SJCRH30 (cell line): Measurements from ENCODE around the gene HHLA2. TPM values are rescaled to one million over a fixed set of nuclear protein-coding genes. Genes with fewer than 3 reads are reported as not detected.

Source experiments
- DNase-seq, 2 experiments: peaks; one replicate each; pipeline ENCODE4 v3.0.0-alpha.2; 2015 to 2020
- H3K27ac ChIP-seq: fragments of 250-450 bp; sonication (Bioruptor Pico); 2 replicates; pipeline ENCODE4 v1.5.1; 2020; ENCODE audit warnings: mild to moderate bottlenecking, moderate library complexity
- H3K27me3 ChIP-seq: fragments of 250-450 bp; sonication (Bioruptor Pico); 2 replicates; pipeline ENCODE4 v1.5.1; 2020; ENCODE audit warnings: mild to moderate bottlenecking, moderate library complexity
- H3K36me3 ChIP-seq: fragments of 250-450 bp; sonication (Bioruptor Pico); 2 replicates; pipeline ENCODE4 v1.5.1; 2020; ENCODE audit warnings: mild to moderate bottlenecking, moderate library complexity
- H3K4me1 ChIP-seq: fragments of 250-450 bp; sonication (Bioruptor Pico); 2 replicates; pipeline ENCODE4 v1.5.1; 2020; ENCODE audit warnings: mild to moderate bottlenecking, moderate library complexity
- H3K4me3 ChIP-seq: fragments of 250-450 bp; sonication (Bioruptor Pico); 2 replicates; pipeline ENCODE4 v1.5.1; 2020; ENCODE audit warnings: mild to moderate bottlenecking, moderate library complexity
- H3K9me3 ChIP-seq: fragments of 250-450 bp; sonication (Bioruptor Pico); replicated peaks from 2 replicates; pipeline ENCODE4 v1.5.1; 2020; ENCODE audit warnings: mild to moderate bottlenecking, moderate library complexity
- total RNA-seq: library from RNA; depleted of rRNA; stranded (reverse); fragments of >200 nt; shearing (Covaris generic); gene quantifications from 2 replicates; pipeline ENCODE4 v1.2.3, GENCODE V29; 2014

HHLA2 gene
- total RNA-seq, 1 experiment from 2014 or later = not detected

GRCh38 chr3:108289159-108289558 lies 7.2 kb upstream of the HHLA2 start:
- Histone ChIP-seq H3K4me3 (no peak overlapping the region), H3K36me3 (no peaks in the 10 kb centered on the region), H3K4me1 (no peaks in the 10 kb centered on the region), H3K27ac (no peak overlapping the region), H3K9me3 (no peaks in the 10 kb centered on the region), H3K27me3 (no peaks in the 10 kb centered on the region)
- DNase-seq = no peak

- Histone ChIP-seq H3K27ac (no peak overlapping the region), H3K4me1 (no peaks in the 10 kb centered on the region), H3K9me3 (no peaks in the 10 kb centered on the region), H3K36me3 (no peaks in the 10 kb centered on the region), H3K4me3 (no peak overlapping the region), H3K27me3 (no peaks in the 10 kb centered on the region)
- DNase-seq = no peak
Observed at GRCh38 chr3:108292450-108292849, 3.9 kb upstream of the HHLA2 start.

- H3K27ac ChIP-seq = no peak overlapping the region
- no peaks in the 10 kb centered on the region for H3K9me3 ChIP-seq
- no peaks in the 10 kb centered on the region for H3K4me1 ChIP-seq
- DNase-seq = no peak
- H3K27me3 ChIP-seq = no peaks in the 10 kb centered on the region
- no peak overlapping the region for H3K4me3 ChIP-seq
- no peaks in the 10 kb centered on the region for H3K36me3 ChIP-seq
Observed at GRCh38 chr3:108292905-108293328, 3.4 kb upstream of the HHLA2 start.

GRCh38 chr3:108293858-108294257 lies 2.5 kb upstream of the HHLA2 start:
- H3K36me3 ChIP-seq = no peaks in the 10 kb centered on the region
- H3K27ac ChIP-seq = no peak overlapping the region
- DNase-seq = no peak
- no peaks in the 10 kb centered on the region for H3K27me3 ChIP-seq
- no peaks in the 10 kb centered on the region for H3K9me3 ChIP-seq
- no peak overlapping the region for H3K4me3 ChIP-seq
- H3K4me1 ChIP-seq = no peaks in the 10 kb centered on the region

GRCh38 chr3:108295421-108296175 lies 750 bp upstream of the HHLA2 start:
- no peak for DNase-seq
- H3K4me1 ChIP-seq = no peaks in the 10 kb centered on the region
- H3K27ac ChIP-seq = no peak overlapping the region
- H3K4me3 ChIP-seq = no peak overlapping the region
- H3K36me3 ChIP-seq = no peaks in the 10 kb centered on the region
- no peaks in the 10 kb centered on the region for H3K9me3 ChIP-seq
- H3K27me3 ChIP-seq = no peaks in the 10 kb centered on the region

GRCh38 chr3:108297647-108298046 lies 1.3 kb downstream of the HHLA2 start:
- no peaks in the 10 kb centered on the region for H3K4me1 ChIP-seq
- H3K9me3 ChIP-seq = no peaks in the 10 kb centered on the region
- H3K27me3 ChIP-seq = no peaks in the 10 kb centered on the region
- H3K4me3 ChIP-seq = no peak overlapping the region
- DNase-seq = no peak
- H3K36me3 ChIP-seq = no peaks in the 10 kb centered on the region
- no peak overlapping the region for H3K27ac ChIP-seq

GRCh38 chr3:108298056-108298455 lies 1.7 kb downstream of the HHLA2 start:
- no peak overlapping the region for H3K27ac ChIP-seq
- no peaks in the 10 kb centered on the region for H3K4me1 ChIP-seq
- no peak overlapping the region for H3K4me3 ChIP-seq
- H3K27me3 ChIP-seq = no peaks in the 10 kb centered on the region
- no peak for DNase-seq
- H3K9me3 ChIP-seq = no peaks in the 10 kb centered on the region
- H3K36me3 ChIP-seq = no peaks in the 10 kb centered on the region

GRCh38 chr3:108300103-108300849 lies 3.9 kb downstream of the HHLA2 start:
- H3K36me3 ChIP-seq = no peaks in the 10 kb centered on the region
- DNase-seq = no peak
- no peaks in the 10 kb centered on the region for H3K27me3 ChIP-seq
- H3K4me1 ChIP-seq = no peaks in the 10 kb centered on the region
- H3K4me3 ChIP-seq = no peak overlapping the region
- no peak overlapping the region for H3K27ac ChIP-seq
- H3K9me3 ChIP-seq = no peaks in the 10 kb centered on the region

GRCh38 chr3:108301695-108302404 lies 5.5 kb downstream of the HHLA2 start:
- Histone ChIP-seq H3K27ac (no peak overlapping the region), H3K4me3 (no peak overlapping the region), H3K27me3 (no peaks in the 10 kb centered on the region), H3K36me3 (no peaks in the 10 kb centered on the region), H3K4me1 (no peaks in the 10 kb centered on the region), H3K9me3 (no peaks in the 10 kb centered on the region)
- no peak for DNase-seq

GRCh38 chr3:108302570-108302969 lies 6.2 kb downstream of the HHLA2 start:
- Histone ChIP-seq H3K27ac (no peak overlapping the region), H3K27me3 (no peaks in the 10 kb centered on the region), H3K4me1 (no peaks in the 10 kb centered on the region), H3K9me3 (no peaks in the 10 kb centered on the region), H3K4me3 (no peak overlapping the region), H3K36me3 (no peaks in the 10 kb centered on the region)
- no peak for DNase-seq

GRCh38 chr3:108305484-108306172 lies 9.3 kb downstream of the HHLA2 start:
- Histone ChIP-seq H3K36me3 (no peaks in the 10 kb centered on the region), H3K4me3 (no peak overlapping the region), H3K27ac (no peak overlapping the region), H3K27me3 (no peaks in the 10 kb centered on the region), H3K9me3 (no peaks in the 10 kb centered on the region), H3K4me1 (no peaks in the 10 kb centered on the region)
- no peak for DNase-seq

- H3K36me3 ChIP-seq = no peaks in the 10 kb centered on the region
- no peak overlapping the region for H3K4me3 ChIP-seq
- no peak overlapping the region for H3K27ac ChIP-seq
- H3K9me3 ChIP-seq = no peaks in the 10 kb centered on the region
- no peaks in the 10 kb centered on the region for H3K4me1 ChIP-seq
- H3K27me3 ChIP-seq = no peaks in the 10 kb centered on the region
- DNase-seq = no peak
Observed at GRCh38 chr3:108311797-108312196, 15.4 kb downstream of the HHLA2 start.

GRCh38 chr3:108312656-108313055 lies 16.3 kb downstream of the HHLA2 start:
- no peaks in the 10 kb centered on the region for H3K9me3 ChIP-seq
- no peaks in the 10 kb centered on the region for H3K36me3 ChIP-seq
- H3K4me3 ChIP-seq = no peak overlapping the region
- H3K4me1 ChIP-seq = no peaks in the 10 kb centered on the region
- no peak for DNase-seq
- no peak overlapping the region for H3K27ac ChIP-seq
- H3K27me3 ChIP-seq = no peaks in the 10 kb centered on the region

- Histone ChIP-seq H3K27ac (no peak overlapping the region), H3K36me3 (no peaks in the 10 kb centered on the region), H3K4me3 (no peak overlapping the region), H3K9me3 (no peaks in the 10 kb centered on the region), H3K27me3 (no peaks in the 10 kb centered on the region), H3K4me1 (no peaks in the 10 kb centered on the region)
- DNase-seq = no peak
Observed at GRCh38 chr3:108315767-108316301, 19.5 kb downstream of the HHLA2 start.
